ENCODE results near the gene ENOPH1.
A peak's percentile ranks its signal among the peaks of the same experiment; 100 is the strongest.
"Not testable (repeated sequence)": the region's sequence is repeated elsewhere in the genome, so short reads cannot be mapped to it uniquely, and the experiment has no call there.

The ENOPH1 gene

GRCh38 chr4:82469791-82470345 is 39.5 kb downstream of the ENOPH1 start:
- DNase-seq (ENCODE audit: low read depth, low spot score) = no peak

GRCh38 chr4:82473080-82473479 is 42.7 kb downstream of the ENOPH1 start:
- not testable (repeated sequence) for DNase-seq (ENCODE audit: low read depth, low spot score)

DNA sequence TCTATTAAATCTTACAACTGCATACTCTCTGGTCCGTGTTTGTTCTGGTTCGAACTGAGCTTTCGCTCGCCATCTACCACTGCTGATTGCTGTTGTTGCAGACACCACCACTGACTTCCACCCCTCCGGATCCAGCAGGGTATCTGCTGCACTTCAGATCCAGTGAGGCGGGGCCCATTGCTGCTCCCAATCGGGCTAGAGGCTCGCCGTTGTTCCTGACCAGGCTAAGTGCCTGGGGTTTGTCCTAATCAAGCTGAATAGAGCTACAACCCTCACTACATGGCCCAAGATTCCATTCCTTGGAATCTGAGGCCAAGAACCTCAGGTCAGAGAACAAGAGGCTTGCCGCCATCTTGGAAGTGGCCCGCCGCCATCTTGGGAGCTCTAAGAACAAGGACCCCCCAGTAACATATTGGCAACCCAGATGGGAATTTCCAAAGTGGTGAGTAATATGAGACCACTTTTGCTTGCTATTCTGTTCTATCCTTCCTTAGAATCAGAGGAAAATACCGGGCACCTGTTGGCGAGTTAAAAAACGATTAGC is 43.3 kb downstream of the ENOPH1 start:
- DNase-seq (ENCODE audit: low read depth, low spot score) = no peak

DNA sequence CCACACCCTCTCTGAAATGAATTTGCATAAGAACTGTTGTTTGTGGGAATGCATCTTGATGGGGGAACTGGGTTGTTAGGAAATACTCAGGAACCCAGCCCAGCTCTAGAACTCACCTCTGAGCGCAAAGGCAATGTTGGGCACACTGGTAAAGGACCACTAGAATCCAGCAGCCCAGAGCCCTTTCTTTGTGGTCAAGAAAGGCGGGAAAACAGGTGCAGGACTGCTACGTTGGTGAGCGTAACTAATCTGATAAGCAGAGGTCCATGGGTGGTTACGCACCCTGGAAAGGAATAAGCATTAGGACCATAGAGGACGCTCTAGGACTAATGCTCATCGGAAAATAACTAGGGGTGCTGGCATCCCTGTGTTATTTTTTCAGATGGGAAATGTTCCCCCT is 45.5 kb downstream of the ENOPH1 start:
- DNase-seq (ENCODE audit: low read depth, low spot score) = not testable (repeated sequence)

DNA sequence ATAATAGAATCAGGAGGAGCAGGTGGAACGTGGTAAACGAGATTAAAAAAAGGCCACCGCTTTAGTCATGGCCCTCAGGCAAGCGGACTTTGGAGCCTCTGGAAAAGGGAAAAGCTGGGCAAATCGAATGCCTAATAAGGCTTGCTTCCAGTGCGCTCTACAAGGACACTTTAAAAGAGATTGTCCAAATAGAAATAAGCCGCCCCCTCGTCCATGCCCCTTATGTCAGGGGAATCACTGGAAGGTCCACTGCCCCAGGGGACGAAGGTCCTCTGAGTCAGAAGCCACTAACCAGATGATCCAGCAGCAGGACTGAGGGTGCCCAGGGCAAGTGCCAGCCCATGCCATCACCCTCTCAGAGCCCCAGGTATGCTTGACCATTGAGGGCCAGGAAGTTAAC is 47.1 kb downstream of the ENOPH1 start:
- DNase-seq (ENCODE audit: low read depth, low spot score) = not testable (repeated sequence)

DNA sequence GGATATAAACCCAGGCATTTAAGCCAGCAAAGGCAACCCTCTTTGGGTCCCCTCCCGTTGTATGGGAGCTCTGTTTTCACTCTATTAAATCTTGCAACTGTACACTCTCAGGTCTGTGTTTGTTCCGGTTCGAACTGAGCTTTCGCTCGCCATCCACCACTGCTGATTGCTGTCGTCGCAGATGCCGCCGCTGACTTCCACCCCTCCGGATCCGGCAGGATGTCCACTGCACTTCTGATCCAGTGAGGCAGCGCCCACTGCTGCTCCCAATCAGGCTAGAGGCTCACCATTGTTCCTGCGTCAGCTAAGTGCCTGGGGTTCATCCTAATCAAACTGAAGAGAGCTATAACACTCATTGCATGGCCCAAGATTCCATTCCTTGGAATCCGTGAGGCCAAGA is 49.2 kb downstream of the ENOPH1 start:
- DNase-seq (ENCODE audit: low read depth, low spot score) = no peak

DNA sequence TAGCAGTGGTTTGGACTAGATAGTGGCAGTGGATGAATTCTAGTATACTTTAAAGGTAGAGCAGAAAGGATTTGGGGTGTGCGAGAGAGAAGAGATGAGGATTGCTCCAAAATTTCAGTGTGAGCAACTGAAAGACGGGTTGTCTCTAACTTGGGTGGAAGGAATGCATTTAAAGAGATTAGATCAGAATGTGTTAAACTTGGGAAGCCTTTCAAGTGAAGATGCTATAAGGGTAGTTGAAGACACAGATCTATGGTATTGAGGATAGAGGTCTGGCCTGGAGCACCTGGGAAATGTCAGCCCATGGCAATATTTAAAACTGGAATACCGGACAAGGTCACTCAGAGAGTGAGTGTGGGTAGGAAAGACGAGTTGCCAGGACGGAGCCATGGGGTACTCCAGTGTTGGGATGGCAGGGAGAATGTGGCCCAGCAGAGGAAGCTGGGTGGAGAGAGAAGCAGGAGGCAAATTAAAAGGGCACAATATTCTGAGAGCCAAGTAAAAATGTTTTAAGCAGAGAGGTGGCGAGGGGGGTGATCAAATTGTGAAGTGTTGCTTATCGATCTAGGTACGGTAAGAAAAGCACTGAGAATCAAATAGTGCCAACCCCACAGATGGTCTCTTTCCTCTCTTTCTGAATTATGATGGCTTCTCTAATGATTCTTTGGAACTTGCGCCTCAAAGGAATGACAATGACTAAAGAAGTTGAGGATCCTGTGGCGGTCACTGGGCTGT is 50.5 kb downstream of the ENOPH1 start:
- no peak for DNase-seq (ENCODE audit: low read depth, low spot score)

DNA sequence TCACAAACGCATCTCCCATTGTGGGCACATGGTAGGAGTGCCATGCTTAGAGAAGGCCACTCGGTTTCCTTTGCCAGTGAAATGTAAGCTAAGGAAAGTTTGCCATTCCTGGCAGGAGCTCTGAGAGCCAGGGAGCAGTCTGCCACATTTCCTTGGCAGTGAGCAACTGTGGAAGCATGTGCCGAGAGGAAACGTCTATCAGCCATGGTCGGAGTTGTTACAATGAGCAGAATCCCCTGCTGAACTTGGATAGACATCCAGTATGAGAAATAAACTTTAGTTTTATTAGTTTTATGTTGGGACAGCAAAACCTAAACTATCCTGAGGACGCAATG is 51.1 kb downstream of the ENOPH1 start:
- DNase-seq (ENCODE audit: low read depth, low spot score) = no peak

- DNase-seq (ENCODE audit: low read depth, low spot score) = no peak
Observed at GRCh38 chr4:82482387-82482786, 52.0 kb downstream of the ENOPH1 start.

DNA sequence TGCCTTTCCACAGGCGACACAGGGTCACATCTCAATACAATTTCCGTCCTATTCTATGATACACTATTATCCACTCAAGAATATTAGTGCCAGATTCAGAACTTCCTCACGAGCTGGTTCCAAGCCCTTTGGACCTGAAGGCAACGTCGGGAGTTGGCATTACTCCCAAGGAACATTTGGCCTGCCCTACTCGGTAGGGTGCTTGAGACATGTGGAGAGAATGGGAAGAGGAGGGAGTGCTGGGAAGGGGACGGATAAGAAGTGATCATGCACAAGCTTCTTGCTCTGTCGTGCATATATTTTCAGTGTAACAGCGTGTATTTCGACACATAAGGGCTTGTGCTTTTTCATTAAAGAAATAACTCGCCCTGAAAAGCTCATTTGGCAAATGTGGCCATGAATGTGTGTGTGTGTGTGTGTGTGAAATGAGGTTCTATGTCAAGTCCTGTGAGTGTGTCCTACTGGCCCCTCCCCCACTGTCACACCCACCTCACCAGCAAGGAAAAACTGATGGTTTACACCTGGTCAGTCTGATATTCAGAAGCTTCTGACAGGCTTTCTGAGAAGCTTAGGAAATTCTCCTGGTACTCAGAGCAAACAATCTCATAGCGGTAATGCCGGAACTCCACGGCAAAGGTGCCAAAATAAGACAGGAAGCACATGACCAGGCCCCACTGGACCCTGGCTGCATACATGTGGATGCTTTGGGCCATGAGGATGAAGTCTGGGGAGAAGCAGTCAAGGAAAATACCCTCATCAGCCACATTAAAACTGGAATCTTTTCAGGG is 54.8 kb downstream of the ENOPH1 start:
- DNase-seq (ENCODE audit: low read depth, low spot score) = peak; percentile 7

GRCh38 chr4:82489076-82489475 is 58.7 kb downstream of the ENOPH1 start:
- DNase-seq (ENCODE audit: low read depth, low spot score) = no peak

- DNase-seq (ENCODE audit: low read depth, low spot score) = no peak
Observed at GRCh38 chr4:82489987-82490386, 59.6 kb downstream of the ENOPH1 start.

DNA sequence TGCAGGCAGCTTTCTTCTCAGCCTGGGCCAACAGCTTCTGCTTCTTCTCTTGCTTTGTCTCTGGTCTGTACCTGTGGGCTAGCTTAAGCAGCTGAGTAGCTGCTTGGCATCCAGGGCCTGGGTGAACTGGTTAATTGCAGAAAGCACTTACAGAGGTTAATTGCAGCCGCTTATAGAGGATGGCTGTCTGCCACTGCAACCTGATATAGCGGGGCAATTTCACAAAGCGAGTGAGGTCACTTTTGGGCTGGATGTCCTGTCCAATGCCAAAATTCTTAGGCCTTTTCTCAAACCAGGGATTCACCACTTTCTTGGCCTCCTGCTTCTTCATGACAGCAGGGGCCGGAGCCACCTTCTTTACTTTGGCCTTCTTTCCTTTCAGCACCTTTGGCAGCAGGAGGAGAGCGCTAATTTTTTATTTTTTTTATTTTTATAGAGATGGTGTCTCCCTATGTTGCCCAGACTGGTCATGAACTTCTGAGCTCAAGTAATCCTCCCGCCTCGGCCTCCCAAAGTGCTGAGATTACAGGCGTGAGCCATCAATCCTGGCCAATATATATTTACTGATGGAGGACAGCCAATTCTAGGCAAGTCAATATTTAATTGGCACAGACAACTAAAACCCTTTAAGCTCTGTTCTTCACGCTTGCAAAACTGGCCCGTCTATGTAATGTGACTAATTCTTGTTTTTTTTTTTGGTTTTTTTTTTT is 61.0 kb downstream of the ENOPH1 start:
- no peak for DNase-seq (ENCODE audit: low read depth, low spot score)

- no peak for DNase-seq (ENCODE audit: low read depth, low spot score)
Observed at GRCh38 chr4:82493721-82494425, 63.5 kb downstream of the ENOPH1 start.

GRCh38 chr4:82495666-82496065 is 65.3 kb downstream of the ENOPH1 start:
- DNase-seq (ENCODE audit: low read depth, low spot score) = no peak

DNA sequence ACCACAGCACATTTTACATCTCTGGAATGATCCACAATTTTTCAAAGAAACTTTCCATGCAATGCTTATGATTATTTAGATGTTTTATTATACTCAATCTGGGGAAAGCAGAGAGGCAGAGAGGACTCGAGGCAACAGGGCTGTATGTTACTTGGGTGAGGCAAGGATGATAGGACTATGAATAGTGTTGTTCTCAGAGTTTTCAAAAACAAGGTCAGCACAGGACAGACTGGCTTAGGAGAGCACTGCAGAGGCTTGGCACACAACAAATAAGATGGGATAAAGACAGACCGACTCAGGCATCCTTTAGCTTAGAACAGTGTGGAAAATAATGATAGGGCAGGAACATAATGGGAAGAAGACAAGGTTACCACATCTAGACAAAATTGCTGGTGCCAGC is 66.0 kb downstream of the ENOPH1 start:
- DNase-seq (ENCODE audit: low read depth, low spot score) = no peak

DNA sequence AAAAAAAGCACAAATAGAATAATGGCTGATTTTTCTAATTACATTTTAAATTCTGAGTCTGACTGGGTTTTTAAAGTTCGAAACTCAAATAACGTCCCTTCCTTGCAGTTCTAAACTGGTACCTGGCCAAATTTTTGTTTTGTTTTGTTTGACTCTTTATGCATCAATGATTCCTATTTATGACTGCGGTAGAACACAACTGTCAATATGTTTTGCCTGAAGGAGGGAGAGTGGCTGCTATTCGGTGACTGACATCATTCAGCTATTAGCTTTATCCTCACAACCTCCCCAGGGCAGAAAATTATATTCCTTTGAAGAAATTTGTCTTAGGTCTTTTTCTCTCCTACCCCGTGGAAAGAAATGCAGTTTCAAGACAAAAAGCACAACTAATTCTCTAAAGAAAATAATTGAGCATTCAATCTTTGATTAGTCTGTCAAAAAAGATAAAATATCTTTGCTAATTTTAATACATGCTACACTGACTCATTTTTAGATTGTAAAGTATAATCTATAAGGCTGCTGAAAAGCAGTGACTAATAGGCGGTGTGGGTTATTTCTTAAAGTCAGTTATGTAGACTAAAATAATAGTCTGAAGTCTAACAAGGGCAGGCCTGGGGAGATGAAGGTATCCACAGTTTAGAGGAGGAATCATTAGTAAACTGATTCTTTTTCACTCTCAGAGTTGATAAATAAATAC is 69.5 kb downstream of the ENOPH1 start:
- no peak for DNase-seq (ENCODE audit: low read depth, low spot score)

GRCh38 chr4:82500435-82501153 is 70.2 kb downstream of the ENOPH1 start:
- DNase-seq (ENCODE audit: low read depth, low spot score) = no peak

DNA sequence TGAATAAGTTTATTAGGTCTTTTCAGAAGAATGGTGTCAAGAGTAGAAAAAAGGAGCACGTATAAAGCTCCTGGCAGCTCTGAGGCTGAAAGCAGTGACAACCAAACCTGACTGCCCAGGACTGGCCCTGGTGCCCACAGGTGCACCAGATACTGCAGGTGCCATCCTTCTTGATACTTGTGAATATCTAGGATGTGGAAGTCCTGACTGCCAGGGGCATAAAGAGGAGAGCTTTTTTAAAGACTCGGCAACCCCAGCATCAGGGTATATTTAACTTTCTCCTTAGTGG is 70.7 kb downstream of the ENOPH1 start:
- DNase-seq (ENCODE audit: low read depth, low spot score) = no peak

GRCh38 chr4:82508011-82508410 is 77.6 kb downstream of the ENOPH1 start:
- DNase-seq (ENCODE audit: low read depth, low spot score) = no peak

Data from brain pericyte (primary cell).